GM23338 (cell line): ENCODE data around the gene KLHL22. TPM values are rescaled to one million over a fixed set of nuclear protein-coding genes. Genes with fewer than 3 reads are reported as not detected.

Experiments used
- ATAC-seq: fragments of 200-7000 bp; cut with Tn5 transposase; 3 replicates; pipeline ENCODE4 v1.9.1; 2020
- DNase-seq: peaks from one replicate; pipeline ENCODE4 v3.0.0-alpha.2; 2015; ENCODE audit warnings: low spot score
- H2AFZ ChIP-seq: fragments of 200-600 bp; sonication (generic); 2 replicates; pipeline ENCODE4 v1.8.0; 2016; ENCODE audit warnings: antibody characterized with exemption, mild to moderate bottlenecking, moderate library complexity
- H3F3A ChIP-seq: fragments of 200-600 bp; sonication (generic); replicated peaks from 2 replicates; pipeline ENCODE4 v1.8.0; 2017; ENCODE audit warnings: antibody characterized with exemption, mixed run types, low read depth
- H3K27ac ChIP-seq: fragments of 200-600 bp; sonication (generic); 2 replicates; pipeline ENCODE4 v1.6.1; 2016; ENCODE audit warnings: low read depth
- H3K27me3 ChIP-seq: fragments of 200-600 bp; sonication (generic); 2 replicates; pipeline ENCODE4 v1.8.0; 2016; ENCODE audit warnings: mild to moderate bottlenecking, mixed run types, moderate library complexity; ENCODE audit not compliant: insufficient read depth
- H3K36me3 ChIP-seq: fragments of 200-600 bp; sonication (generic); 2 replicates; pipeline ENCODE4 v1.8.0; 2016; ENCODE audit warnings: mild to moderate bottlenecking; ENCODE audit not compliant: insufficient read depth
- H3K4me1 ChIP-seq: fragments of 200-600 bp; sonication (generic); 2 replicates; pipeline ENCODE4 v1.8.0; 2016; ENCODE audit warnings: mild to moderate bottlenecking, moderate library complexity; ENCODE audit not compliant: insufficient read depth
- H3K4me2 ChIP-seq: fragments of 200-600 bp; sonication (generic); 2 replicates; pipeline ENCODE4 v1.7.1; 2017; ENCODE audit warnings: mixed run types
- H3K4me3 ChIP-seq: fragments of 200-600 bp; sonication (generic); 2 replicates; pipeline ENCODE4 v1.6.1; 2016; ENCODE audit warnings: mixed run types
- H3K79me2 ChIP-seq: fragments of 200-600 bp; sonication (generic); replicated peaks from 2 replicates; pipeline ENCODE4 v1.8.0; 2017; ENCODE audit warnings: mild to moderate bottlenecking; ENCODE audit not compliant: insufficient read depth
- H3K9me2 ChIP-seq: fragments of 200-600 bp; sonication (generic); 2 replicates; pipeline ENCODE4 v1.8.0; 2017; ENCODE audit not compliant: insufficient read depth
- H4K20me1 ChIP-seq: fragments of 200-600 bp; sonication (generic); replicated peaks from 2 replicates; pipeline ENCODE4 v1.8.0; 2017; ENCODE audit warnings: mild to moderate bottlenecking; ENCODE audit not compliant: insufficient read depth
- H3K27ac Mint-ChIP-seq: 2 replicates; pipeline ENCODE4 v1.8.0; 2020; ENCODE audit warnings: inconsistent platforms, mild to moderate bottlenecking, moderate library complexity, mixed read lengths
- H3K27me3 Mint-ChIP-seq: 3 replicates; pipeline ENCODE4 v1.8.0; 2022; ENCODE audit warnings: low read depth, mild to moderate bottlenecking, moderate library complexity, mixed read lengths, inconsistent platforms; ENCODE audit not compliant: insufficient read depth, poor library complexity
- H3K36me3 Mint-ChIP-seq: 3 replicates; pipeline ENCODE4 v1.8.0; 2021; ENCODE audit warnings: low read depth, mild to moderate bottlenecking, inconsistent platforms, moderate library complexity, mixed read lengths
- H3K4me1 Mint-ChIP-seq: 3 replicates; pipeline ENCODE4 v1.8.0; 2020; ENCODE audit warnings: mild to moderate bottlenecking, inconsistent platforms, mixed read lengths
- H3K4me3 Mint-ChIP-seq: 3 replicates; pipeline ENCODE4 v1.8.0; 2021; ENCODE audit warnings: moderate library complexity, mild to moderate bottlenecking, inconsistent platforms, mixed read lengths
- H3K9me3 Mint-ChIP-seq: 3 replicates; pipeline ENCODE4 v1.8.0; 2020; ENCODE audit warnings: moderate library complexity, mild to moderate bottlenecking, inconsistent platforms, mixed read lengths
- CREB1 ChIP-seq: fragments of 250-450 bp; sonication (Bioruptor Pico); IDR thresholded peaks from 2 replicates; pipeline ENCODE4 v1.5.0; 2020; ENCODE audit warnings: low read depth, mild to moderate bottlenecking, moderate library complexity
- CTCF ChIP-seq, 2 experiments: fragments of 200-600 bp in 1 of 2; sonication (generic) in 1 of 2; conservative IDR thresholded peaks; 2 replicates each; pipeline versions ENCODE4 v1.5.1 to v1.6.1; 2016 to 2017; ENCODE audit warnings: antibody characterized with exemption in 2 of 2, low read depth in 2 of 2, mild to moderate bottlenecking in 2 of 2, moderate library complexity in 1 of 2
- ETS1 ChIP-seq: IDR thresholded peaks from 2 replicates; pipeline ENCODE4 v1.6.1; 2016; ENCODE audit warnings: antibody characterized with exemption
- EZH2 ChIP-seq: fragments of 200-600 bp; sonication (generic); IDR thresholded peaks from one replicate; pipeline ENCODE4 v1.8.0; 2017; ENCODE audit warnings: antibody characterized with exemption, mild to moderate bottlenecking, low read depth; ENCODE audit not compliant: unreplicated experiment
- EZH2phosphoT487 ChIP-seq: fragments of 200-600 bp; sonication (generic); IDR thresholded peaks from one replicate; pipeline ENCODE4 v1.8.1; 2018; ENCODE audit warnings: antibody characterized with exemption; ENCODE audit not compliant: unreplicated experiment
- JUNB ChIP-seq: IDR thresholded peaks from one replicate; pipeline ENCODE4 v1.6.1; 2016; ENCODE audit warnings: antibody characterized with exemption; ENCODE audit not compliant: unreplicated experiment
- NANOG ChIP-seq: IDR thresholded peaks from 2 replicates; pipeline ENCODE4 v1.6.1; 2016; ENCODE audit warnings: antibody characterized with exemption, borderline replicate concordance
- POLR2AphosphoS5 ChIP-seq: IDR thresholded peaks from 2 replicates; pipeline ENCODE4 v1.6.1; 2016; ENCODE audit warnings: antibody characterized with exemption, low read depth
- ZNF114 ChIP-seq: fragments of 250-450 bp; sonication (Bioruptor Pico); IDR thresholded peaks from 2 replicates; pipeline ENCODE4 v1.5.0; 2020; ENCODE audit warnings: mild to moderate bottlenecking, moderate library complexity
- ZNF331 ChIP-seq: fragments of 250-450 bp; sonication (Bioruptor Pico); IDR thresholded peaks from 2 replicates; pipeline ENCODE4 v1.5.0; 2020; ENCODE audit warnings: low read depth, mild to moderate bottlenecking, moderate library complexity
- ZNF462 ChIP-seq: fragments of 250-450 bp; sonication (Bioruptor Pico); IDR thresholded peaks from 2 replicates; pipeline ENCODE4 v1.5.0; 2020; ENCODE audit warnings: mild to moderate bottlenecking, moderate library complexity
- polyA plus RNA-seq: library from polyadenylated mRNA; unstranded; fragments of >200 nt; fragmentation: Nextera tagmentation; extraction: Ambion mirVana; gene quantifications from 2 replicates; pipeline ENCODE4 v1.2.1, GENCODE V29; 2016
- total RNA-seq: library from RNA; depleted of rRNA; stranded (reverse); fragments of >200 nt; shearing (Covaris generic); gene quantifications from 2 replicates; pipeline ENCODE4 v1.2.3, GENCODE V29; 2014

The KLHL22 gene
- total and polyA plus RNA-seq, 2 experiments from 2014 or later, result 2.4 to 16.0 TPM

- Histone ChIP-seq H3K27ac (no peak overlapping the region), H3K36me3 (no peaks in the 10 kb centered on the region; the same call in 1 of the 2 replicates), H3K4me1 (no peaks in the 10 kb centered on the region), H4K20me1 (peaks cover 6% of the 10 kb centered on the region; the same call in 1 of the 2 replicates), H3K27me3 (no peaks in the 10 kb centered on the region), H2AFZ (no peak overlapping the region), H3K4me3 (no peak overlapping the region), H3F3A (no peaks in the 10 kb centered on the region), H3K79me2 (peaks cover 9% of the 10 kb centered on the region), H3K4me2 (no peak overlapping the region), H3K9me2 (no peaks in the 10 kb centered on the region)
- Mint-ChIP-seq H3K9me3 (peaks cover 2% of the 10 kb centered on the region; the same call in 2 of the 3 replicates), H3K36me3 (peaks cover 53% of the 10 kb centered on the region), H3K4me3 (no peak overlapping the region), H3K27ac (no peak overlapping the region; the same call in 1 of the 2 replicates), H3K27me3 (peaks cover 3% of the 10 kb centered on the region), H3K4me1 (no peaks in the 10 kb centered on the region; the same call in 2 of the 3 replicates)
- DNase-seq (no peak), ATAC-seq (no peak)
- TF ChIP-seq EZH2phosphoT487, result no peak
- TF ChIP-seq ZNF462, result no peak
- TF ChIP-seq JUNB, result no peak
- TF ChIP-seq POLR2AphosphoS5, result no peak
- no peak for TF ChIP-seq CTCF (conservative IDR thresholded peaks at IDR 0.05; ENCODE audit: low read depth in 2 of 2)
- TF ChIP-seq CREB1 (CRISPR knock-in tag), result no peak
- TF ChIP-seq EZH2, result no peak
- no peak for TF ChIP-seq ZNF331 (CRISPR knock-in tag)
- TF ChIP-seq ETS1, result no peak
- no peak for TF ChIP-seq NANOG
- no peak for TF ChIP-seq ZNF114 (CRISPR knock-in tag)
Measured at GRCh38 chr22:20404881-20405280, 90.7 kb downstream of the KLHL22 start.
